ENCODE measurements around the gene MMRN1. TPM values are rescaled to one million over a fixed set of nuclear protein-coding genes. Genes with fewer than 3 reads are reported as not detected.
A peak's percentile ranks its signal among the peaks of the same experiment; 100 is the strongest.

MMRN1 gene
- total RNA-seq, 1 donor from 2014 or later: under 0.01 TPM

- Histone ChIP-seq H3K36me3 (ENCODE audit: control insufficient read depth, insufficient read depth, low read length) (no peaks in the 10 kb centered on the region), H3K27me3 (ENCODE audit: control insufficient read depth, insufficient read depth, low read length) (no peaks in the 10 kb centered on the region), H3K4me3 (ENCODE audit: low read depth, low read length) (no peak overlapping the region)
- FAIRE-seq: no peak
- no peak for DNase-seq (ENCODE audit: low read depth)
- TF ChIP-seq, protein P1, sequence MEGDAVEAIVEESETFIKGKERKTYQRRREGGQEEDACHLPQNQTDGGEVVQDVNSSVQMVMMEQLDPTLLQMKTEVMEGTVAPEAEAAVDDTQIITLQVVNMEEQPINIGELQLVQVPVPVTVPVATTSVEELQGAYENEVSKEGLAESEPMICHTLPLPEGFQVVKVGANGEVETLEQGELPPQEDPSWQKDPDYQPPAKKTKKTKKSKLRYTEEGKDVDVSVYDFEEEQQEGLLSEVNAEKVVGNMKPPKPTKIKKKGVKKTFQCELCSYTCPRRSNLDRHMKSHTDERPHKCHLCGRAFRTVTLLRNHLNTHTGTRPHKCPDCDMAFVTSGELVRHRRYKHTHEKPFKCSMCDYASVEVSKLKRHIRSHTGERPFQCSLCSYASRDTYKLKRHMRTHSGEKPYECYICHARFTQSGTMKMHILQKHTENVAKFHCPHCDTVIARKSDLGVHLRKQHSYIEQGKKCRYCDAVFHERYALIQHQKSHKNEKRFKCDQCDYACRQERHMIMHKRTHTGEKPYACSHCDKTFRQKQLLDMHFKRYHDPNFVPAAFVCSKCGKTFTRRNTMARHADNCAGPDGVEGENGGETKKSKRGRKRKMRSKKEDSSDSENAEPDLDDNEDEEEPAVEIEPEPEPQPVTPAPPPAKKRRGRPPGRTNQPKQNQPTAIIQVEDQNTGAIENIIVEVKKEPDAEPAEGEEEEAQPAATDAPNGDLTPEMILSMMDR (IDR thresholded peaks at IDR 0.05; ENCODE audit: insufficient read depth, low read length, severe bottlenecking): no peak
Observed at GRCh38 chr4:89863533-89863932, 31.1 kb upstream of the MMRN1 start.

GRCh38 chr4:89868276-89868675, 26.4 kb upstream of the MMRN1 start:
- no peak for DNase-seq (ENCODE audit: low read depth)
- Histone ChIP-seq H3K36me3 (ENCODE audit: control insufficient read depth, insufficient read depth, low read length) (no peaks in the 10 kb centered on the region), H3K27me3 (ENCODE audit: control insufficient read depth, insufficient read depth, low read length) (no peaks in the 10 kb centered on the region), H3K4me3 (ENCODE audit: low read depth, low read length) (no peak overlapping the region)
- TF ChIP-seq, protein P1 (IDR thresholded peaks at IDR 0.05; ENCODE audit: insufficient read depth, low read length, severe bottlenecking): no peak
- FAIRE-seq: no peak

GRCh38 chr4:89868999-89869589, 25.6 kb upstream of the MMRN1 start:
- FAIRE-seq: no peak
- no peaks in the 10 kb centered on the region for H3K27me3 ChIP-seq (ENCODE audit: control insufficient read depth, insufficient read depth, low read length)

DNA sequence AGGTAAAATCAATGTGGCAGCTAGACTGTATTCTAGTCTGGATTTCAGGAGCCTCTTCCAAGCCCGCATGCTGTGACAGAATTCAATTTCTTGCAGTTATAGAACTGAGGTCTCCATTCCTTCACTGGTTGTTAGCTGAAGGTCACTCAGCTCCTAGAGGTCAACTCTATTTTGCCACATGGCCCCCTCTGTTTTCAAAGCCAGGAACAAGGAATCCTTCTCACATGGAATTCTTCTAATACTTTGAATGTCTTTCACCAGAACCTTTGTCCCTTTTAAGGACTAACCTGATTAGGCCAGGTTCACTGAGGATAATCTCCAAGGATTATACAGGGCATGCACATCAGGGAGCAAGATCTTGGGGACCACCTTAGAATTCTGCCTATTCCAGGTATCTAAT, 23.4 kb upstream of the MMRN1 start:
- Histone ChIP-seq H3K27me3 (ENCODE audit: control insufficient read depth, insufficient read depth, low read length) (no peaks in the 10 kb centered on the region), H3K36me3 (ENCODE audit: control insufficient read depth, insufficient read depth, low read length) (no peaks in the 10 kb centered on the region), H3K4me3 (ENCODE audit: low read depth, low read length) (no peak overlapping the region)
- FAIRE-seq: no peak
- no peak for DNase-seq (ENCODE audit: low read depth)
- TF ChIP-seq, protein P1 (IDR thresholded peaks at IDR 0.05; ENCODE audit: insufficient read depth, low read length, severe bottlenecking): no peak

More at GRCh38 chr4:89868999-89869589, 25.6 kb upstream of the MMRN1 start:
- TF ChIP-seq, protein P1 (IDR thresholded peaks at IDR 0.05; ENCODE audit: insufficient read depth, low read length, severe bottlenecking): peak; percentile 23
- H3K36me3 ChIP-seq (ENCODE audit: control insufficient read depth, insufficient read depth, low read length): no peaks in the 10 kb centered on the region
- H3K4me3 ChIP-seq (ENCODE audit: low read depth, low read length): no peak overlapping the region
- DNase-seq (ENCODE audit: low read depth): peak; percentile 8

GRCh38 chr4:89876548-89876947, 18.1 kb upstream of the MMRN1 start:
- Histone ChIP-seq H3K36me3 (ENCODE audit: control insufficient read depth, insufficient read depth, low read length) (no peaks in the 10 kb centered on the region), H3K4me3 (ENCODE audit: low read depth, low read length) (no peak overlapping the region), H3K27me3 (ENCODE audit: control insufficient read depth, insufficient read depth, low read length) (no peaks in the 10 kb centered on the region)
- FAIRE-seq (no peak), DNase-seq (ENCODE audit: low read depth) (no peak)
- TF ChIP-seq, protein P1 (IDR thresholded peaks at IDR 0.05; ENCODE audit: insufficient read depth, low read length, severe bottlenecking): no peak

- FAIRE-seq: no peak
- TF ChIP-seq, protein P1 (IDR thresholded peaks at IDR 0.05; ENCODE audit: insufficient read depth, low read length, severe bottlenecking): no peak
- DNase-seq (ENCODE audit: low read depth): no peak
- Histone ChIP-seq H3K36me3 (ENCODE audit: control insufficient read depth, insufficient read depth, low read length) (no peaks in the 10 kb centered on the region), H3K27me3 (ENCODE audit: control insufficient read depth, insufficient read depth, low read length) (no peaks in the 10 kb centered on the region), H3K4me3 (ENCODE audit: low read depth, low read length) (no peak overlapping the region)
Observed at GRCh38 chr4:89878611-89879010, 16.0 kb upstream of the MMRN1 start.
